ENCODE measurements around the gene LRRC36.

DNA sequence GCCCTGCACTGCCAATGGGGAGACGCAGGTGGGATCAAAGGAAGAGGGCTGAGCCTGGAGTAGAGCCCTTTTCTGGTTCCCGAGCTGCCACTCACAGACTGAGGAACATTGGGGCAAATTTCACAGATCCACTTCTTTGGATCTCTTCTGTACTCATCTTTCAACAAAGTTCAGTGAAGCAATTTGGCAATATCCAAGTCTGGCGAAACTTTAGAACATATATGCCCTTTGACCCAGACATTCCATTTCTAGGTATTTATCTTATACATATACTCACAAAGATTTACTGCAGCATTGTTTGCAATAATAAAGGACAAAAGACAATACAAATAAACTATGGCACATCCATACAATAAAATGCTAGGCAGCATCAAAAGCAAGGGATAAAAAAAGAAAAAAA is 84.7 kb downstream of the LRRC36 start:
- TF ChIP-seq, protein P1, sequence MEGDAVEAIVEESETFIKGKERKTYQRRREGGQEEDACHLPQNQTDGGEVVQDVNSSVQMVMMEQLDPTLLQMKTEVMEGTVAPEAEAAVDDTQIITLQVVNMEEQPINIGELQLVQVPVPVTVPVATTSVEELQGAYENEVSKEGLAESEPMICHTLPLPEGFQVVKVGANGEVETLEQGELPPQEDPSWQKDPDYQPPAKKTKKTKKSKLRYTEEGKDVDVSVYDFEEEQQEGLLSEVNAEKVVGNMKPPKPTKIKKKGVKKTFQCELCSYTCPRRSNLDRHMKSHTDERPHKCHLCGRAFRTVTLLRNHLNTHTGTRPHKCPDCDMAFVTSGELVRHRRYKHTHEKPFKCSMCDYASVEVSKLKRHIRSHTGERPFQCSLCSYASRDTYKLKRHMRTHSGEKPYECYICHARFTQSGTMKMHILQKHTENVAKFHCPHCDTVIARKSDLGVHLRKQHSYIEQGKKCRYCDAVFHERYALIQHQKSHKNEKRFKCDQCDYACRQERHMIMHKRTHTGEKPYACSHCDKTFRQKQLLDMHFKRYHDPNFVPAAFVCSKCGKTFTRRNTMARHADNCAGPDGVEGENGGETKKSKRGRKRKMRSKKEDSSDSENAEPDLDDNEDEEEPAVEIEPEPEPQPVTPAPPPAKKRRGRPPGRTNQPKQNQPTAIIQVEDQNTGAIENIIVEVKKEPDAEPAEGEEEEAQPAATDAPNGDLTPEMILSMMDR (IDR thresholded peaks at IDR 0.05; ENCODE audit: low read length), result no peak
- TF ChIP-seq EZH2 (optimal IDR thresholded peaks at IDR 0.05; ENCODE audit: low read depth, low read length) (no peak), EZH2phosphoT487 (IDR thresholded peaks at IDR 0.05; ENCODE audit: low read length) (no peak)
